Endodermal cell (in vitro differentiated cells): ENCODE measurements around the gene MAP1LC3B2. TPM values are rescaled to one million over a fixed set of nuclear protein-coding genes. Genes with fewer than 3 reads are reported as not detected.

Experiments
- DNase-seq: peaks from one replicate; pipeline ENCODE4 v3.0.0-alpha.2; 2017
- H3K27ac ChIP-seq: 2 replicates; pipeline ENCODE4 v1.5.1; 2013; ENCODE audit warnings: mild to moderate bottlenecking, low read depth, low read length, moderate library complexity
- H3K27me3 ChIP-seq: 2 replicates; pipeline ENCODE4 v1.6.1; 2013; ENCODE audit warnings: mild to moderate bottlenecking, low read length, moderate library complexity; ENCODE audit not compliant: insufficient read depth, control insufficient read depth, poor library complexity, severe bottlenecking
- H3K36me3 ChIP-seq: 2 replicates; pipeline ENCODE4 v1.7.0; 2013; ENCODE audit warnings: mild to moderate bottlenecking, low read length, moderate library complexity; ENCODE audit not compliant: control insufficient read depth, insufficient read depth
- H3K4me1 ChIP-seq: one replicate; pipeline ENCODE4 v1.7.0; 2013; ENCODE audit warnings: low read length; ENCODE audit not compliant: control insufficient read depth, insufficient read depth
- H3K4me3 ChIP-seq: 2 replicates; pipeline ENCODE4 v1.5.1; 2013; ENCODE audit warnings: mild to moderate bottlenecking, low read length, moderate library complexity
- H3K9ac ChIP-seq: 2 replicates; pipeline ENCODE4 v1.6.1; 2013; ENCODE audit warnings: mild to moderate bottlenecking, low read length, moderate library complexity; ENCODE audit not compliant: poor library complexity, severe bottlenecking; ENCODE audit errors: extremely low read depth
- H3K9me3 ChIP-seq: 2 replicates; pipeline ENCODE4 v1.6.1; 2013; ENCODE audit warnings: mild to moderate bottlenecking, low read length, moderate library complexity; ENCODE audit not compliant: control insufficient read depth
- H3K27ac Mint-ChIP-seq: 2 replicates; pipeline ENCODE4 v1.8.0; 2020; ENCODE audit warnings: mixed read lengths
- H3K27me3 Mint-ChIP-seq: 2 replicates; pipeline ENCODE4 v1.8.0; 2021; ENCODE audit warnings: mild to moderate bottlenecking, mixed read lengths; ENCODE audit not compliant: insufficient read depth
- H3K36me3 Mint-ChIP-seq: 2 replicates; pipeline ENCODE4 v1.8.0; 2020; ENCODE audit warnings: low read depth, mixed read lengths
- H3K4me1 Mint-ChIP-seq: 2 replicates; pipeline ENCODE4 v1.8.0; 2020; ENCODE audit warnings: mixed read lengths
- H3K4me3 Mint-ChIP-seq: 2 replicates; pipeline ENCODE4 v1.8.0; 2020; ENCODE audit warnings: mild to moderate bottlenecking, moderate library complexity, mixed read lengths
- H3K9me3 Mint-ChIP-seq: 2 replicates; pipeline ENCODE4 v1.8.0; 2020; ENCODE audit warnings: mild to moderate bottlenecking, mixed read lengths
- WGBS, 2 experiments: methylation state at CpG; one replicate each; pipeline versions ENCODE4 v1.1.5 to v1.1.7; 2013; ENCODE audit warnings: missing lambda C conversion rate in 2 of 2, mixed read lengths in 1 of 2; ENCODE audit not compliant: insufficient coverage in 1 of 2, insufficient read length in 1 of 2; 5-methylcytosine and 5-hydroxymethylcytosine counted together
- total RNA-seq, 2 donors: library from RNA; stranded (reverse); fragmentation: NEBNext Ultra II Directional in 1 of 2; extraction: Animal tissue kit (Norgen Biotek cat#: 25700) in 1 of 2; gene quantifications; 2 replicates in 1 of 2; 3 replicates in 1 of 2; pipeline ENCODE4 v1.2.1, GENCODE V29; 2021
- TF ChIP-seq, protein P1 (sequence below): fragments of 200-600 bp; sonication (generic); conservative IDR thresholded peaks from 2 replicates; pipeline ENCODE4 v1.5.0; 2021; ENCODE audit warnings: antibody characterized with exemption, mild to moderate bottlenecking

Gene MAP1LC3B2
- total RNA-seq, 2 donors from 2014 or later = 0.80 to 1.4 TPM

DNA sequence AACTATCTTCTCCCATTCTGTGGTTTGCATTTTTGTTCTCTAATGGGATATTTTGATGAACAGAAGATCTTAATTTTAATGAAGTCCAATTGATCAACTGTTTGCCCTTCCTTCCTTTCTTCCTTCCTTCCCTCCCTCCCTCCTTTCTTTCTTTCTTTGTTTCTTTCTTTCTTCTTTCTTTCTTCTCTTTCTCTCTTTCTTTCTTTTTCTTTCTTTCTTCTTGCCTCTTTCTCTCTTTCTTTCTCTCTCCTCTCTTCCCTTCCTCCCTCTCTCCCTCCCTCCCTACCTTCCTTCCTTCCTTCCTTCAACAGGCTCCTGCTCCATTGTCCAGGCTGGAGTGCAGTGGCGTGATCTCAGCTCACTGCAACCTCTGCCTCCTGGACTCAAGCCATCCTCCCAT lies 18.9 kb downstream of the MAP1LC3B2 start:
- H3K9me3 ChIP-seq = no peaks in the 10 kb centered on the region
- H3K27ac ChIP-seq = no peak overlapping the region
- Mint-ChIP-seq H3K4me3 (no peak overlapping the region), H3K27ac (no peak overlapping the region), H3K27me3 (peaks cover 23% of the 10 kb centered on the region), H3K36me3 (no peaks in the 10 kb centered on the region), H3K4me1 (peaks cover 7% of the 10 kb centered on the region), H3K9me3 (no peaks in the 10 kb centered on the region)
- H3K9ac ChIP-seq = no peak overlapping the region
- no peaks in the 10 kb centered on the region for H3K4me1 ChIP-seq
- peaks cover 35% of the 10 kb centered on the region for H3K27me3 ChIP-seq
- TF ChIP-seq, protein P1, sequence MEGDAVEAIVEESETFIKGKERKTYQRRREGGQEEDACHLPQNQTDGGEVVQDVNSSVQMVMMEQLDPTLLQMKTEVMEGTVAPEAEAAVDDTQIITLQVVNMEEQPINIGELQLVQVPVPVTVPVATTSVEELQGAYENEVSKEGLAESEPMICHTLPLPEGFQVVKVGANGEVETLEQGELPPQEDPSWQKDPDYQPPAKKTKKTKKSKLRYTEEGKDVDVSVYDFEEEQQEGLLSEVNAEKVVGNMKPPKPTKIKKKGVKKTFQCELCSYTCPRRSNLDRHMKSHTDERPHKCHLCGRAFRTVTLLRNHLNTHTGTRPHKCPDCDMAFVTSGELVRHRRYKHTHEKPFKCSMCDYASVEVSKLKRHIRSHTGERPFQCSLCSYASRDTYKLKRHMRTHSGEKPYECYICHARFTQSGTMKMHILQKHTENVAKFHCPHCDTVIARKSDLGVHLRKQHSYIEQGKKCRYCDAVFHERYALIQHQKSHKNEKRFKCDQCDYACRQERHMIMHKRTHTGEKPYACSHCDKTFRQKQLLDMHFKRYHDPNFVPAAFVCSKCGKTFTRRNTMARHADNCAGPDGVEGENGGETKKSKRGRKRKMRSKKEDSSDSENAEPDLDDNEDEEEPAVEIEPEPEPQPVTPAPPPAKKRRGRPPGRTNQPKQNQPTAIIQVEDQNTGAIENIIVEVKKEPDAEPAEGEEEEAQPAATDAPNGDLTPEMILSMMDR = no peak
- no peak for DNase-seq
- no peaks in the 10 kb centered on the region for H3K36me3 ChIP-seq
- no peak overlapping the region for H3K4me3 ChIP-seq
- 93% methylated on average over 1 of the region's 1 CpG; no CpG with 5 or more reads in 1 of the 2 experiments for WGBS, 2 experiments

DNA sequence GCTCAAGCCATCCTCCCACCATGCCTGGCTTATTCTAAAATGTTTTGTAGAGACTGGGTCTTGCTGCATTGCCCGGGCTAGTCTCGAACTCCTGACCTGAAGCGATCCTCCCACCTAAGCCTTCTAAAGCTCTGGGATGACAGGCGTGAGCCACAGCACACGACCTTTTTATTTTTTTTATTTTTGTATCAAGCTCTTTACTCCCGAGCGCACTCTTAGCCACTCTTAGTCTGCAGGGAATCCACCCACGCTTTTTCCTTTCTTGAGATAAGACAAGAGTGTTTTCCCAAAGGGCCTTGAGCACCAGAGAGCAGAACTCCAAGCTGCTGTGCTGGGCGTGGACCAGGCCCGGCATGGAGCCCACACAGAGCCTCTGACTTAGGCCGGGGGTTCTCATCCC lies 23.4 kb downstream of the MAP1LC3B2 start:
- TF ChIP-seq, protein P1 = no peak
- no peak for DNase-seq
- H3K36me3 Mint-ChIP-seq = no peaks in the 10 kb centered on the region
- H3K36me3 ChIP-seq = no peaks in the 10 kb centered on the region
- H3K9me3 ChIP-seq = peaks cover 12% of the 10 kb centered on the region
- H3K27ac Mint-ChIP-seq = no peak overlapping the region
- peaks cover 39% of the 10 kb centered on the region for H3K27me3 ChIP-seq
- H3K9ac ChIP-seq = no peak overlapping the region
- peaks cover 4% of the 10 kb centered on the region for H3K4me1 Mint-ChIP-seq
- no peak overlapping the region for H3K4me3 Mint-ChIP-seq
- H3K27ac ChIP-seq = no peak overlapping the region
- H3K9me3 Mint-ChIP-seq = peaks cover 11% of the 10 kb centered on the region
- 83 to 93% methylated on average over 10 to 11 of the region's 11 CpGs for WGBS, 2 experiments
- peaks cover 26% of the 10 kb centered on the region for H3K27me3 Mint-ChIP-seq
- H3K4me3 ChIP-seq = no peak overlapping the region
- peaks cover 6% of the 10 kb centered on the region for H3K4me1 ChIP-seq

DNA sequence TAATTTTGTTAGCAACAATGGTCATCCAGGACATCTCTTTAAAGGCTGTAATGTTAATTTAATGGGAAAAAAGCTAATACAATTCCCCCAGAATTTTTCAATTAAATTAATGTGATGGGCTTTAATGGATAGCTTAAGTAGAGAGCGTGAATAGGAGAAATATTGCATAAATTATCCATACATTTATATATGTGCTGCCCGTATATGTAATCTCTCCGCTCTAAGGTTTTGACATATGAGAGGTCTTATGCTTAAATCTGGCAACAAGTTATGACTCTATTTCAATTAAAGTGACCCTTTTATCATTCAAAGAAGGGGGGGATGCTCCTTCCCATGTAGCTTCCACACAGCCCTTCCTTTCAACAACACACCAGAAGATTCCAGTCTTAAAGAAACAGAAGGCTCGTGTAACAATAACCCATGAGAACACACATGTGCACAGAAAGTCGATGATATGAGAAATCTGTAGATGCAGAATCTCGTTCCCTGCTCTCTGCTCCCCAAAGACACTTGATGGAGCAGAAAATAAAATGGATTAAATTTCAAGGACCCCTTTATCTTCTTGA lies 24.0 kb downstream of the MAP1LC3B2 start:
- no peak overlapping the region for H3K27ac ChIP-seq
- 92 to 98% methylated on average over 2 to 4 of the region's 6 CpGs for WGBS, 2 experiments
- Mint-ChIP-seq H3K36me3 (no peaks in the 10 kb centered on the region), H3K4me1 (peaks cover 4% of the 10 kb centered on the region), H3K9me3 (peaks cover 11% of the 10 kb centered on the region), H3K27ac (no peak overlapping the region), H3K4me3 (no peak overlapping the region), H3K27me3 (peaks cover 26% of the 10 kb centered on the region)
- peaks cover 41% of the 10 kb centered on the region for H3K27me3 ChIP-seq
- DNase-seq = no peak
- TF ChIP-seq, protein P1 = no peak
- no peak overlapping the region for H3K4me3 ChIP-seq
- H3K4me1 ChIP-seq = peaks cover 6% of the 10 kb centered on the region
- peaks cover 12% of the 10 kb centered on the region for H3K9me3 ChIP-seq
- no peaks in the 10 kb centered on the region for H3K36me3 ChIP-seq
- H3K9ac ChIP-seq = no peak overlapping the region
